ENCODE data around the gene WDR27.

Gene WDR27

GRCh38 chr6:169491482-169491881 lies 210.3 kb downstream of the WDR27 start:
- Histone ChIP-seq H3K79me2 (ENCODE audit: insufficient read depth, low read length) (no peaks in the 10 kb centered on the region), H3K4me3 (ENCODE audit: low read depth in 1 of 2, low read length in 2 of 2) (no peak overlapping the region), H3K4me2 (ENCODE audit: insufficient read depth, low read length) (no peak overlapping the region), H3K27ac (ENCODE audit: low read length) (no peak overlapping the region), H2AFZ (ENCODE audit: low read depth, low read length) (no peak overlapping the region), H3K9me3 (ENCODE audit: insufficient read depth, low read length, severe bottlenecking) (no peaks in the 10 kb centered on the region), H3K27me3 (ENCODE audit: insufficient read depth, low read length, poor library complexity) (no peaks in the 10 kb centered on the region), H3K4me1 (ENCODE audit: insufficient read depth, low read length) (no peaks in the 10 kb centered on the region), H3K36me3 (ENCODE audit: insufficient read depth, low read length) (no peaks in the 10 kb centered on the region), H4K20me1 (ENCODE audit: insufficient read depth, low read length) (no peaks in the 10 kb centered on the region), H3K9ac (ENCODE audit: low read depth, low read length) (no peak overlapping the region)
- no peak for TF ChIP-seq EZH2 (IDR thresholded peaks at IDR 0.05; ENCODE audit: borderline replicate concordance, low read depth, low read length, severe bottlenecking)
- no peak for TF ChIP-seq CTCF (IDR thresholded peaks at IDR 0.05; ENCODE audit: borderline replicate concordance, extremely low read depth, low read length, poor library complexity, severe bottlenecking)
- ATAC-seq (ENCODE audit: insufficient read depth, low read depth) (no peak), DNase-seq (no peak)

- no peak for DNase-seq
These were observed 211.0 kb downstream of the WDR27 start for GRCh38 chr6:169490830-169491229.

GRCh38 chr6:169490246-169490641 lies 211.6 kb downstream of the WDR27 start:
- H3K9ac ChIP-seq (ENCODE audit: low read depth, low read length) = no peak overlapping the region
- no peak for TF ChIP-seq EZH2 (IDR thresholded peaks at IDR 0.05; ENCODE audit: borderline replicate concordance, low read depth, low read length, severe bottlenecking)
- no peak for TF ChIP-seq CTCF (IDR thresholded peaks at IDR 0.05; ENCODE audit: borderline replicate concordance, extremely low read depth, low read length, poor library complexity, severe bottlenecking)
- H3K4me1 ChIP-seq (ENCODE audit: insufficient read depth, low read length) = no peaks in the 10 kb centered on the region
- DNase-seq (no peak), ATAC-seq (ENCODE audit: insufficient read depth, low read depth) (no peak)
- H3K4me3 ChIP-seq (ENCODE audit: low read depth in 1 of 2, low read length in 2 of 2) = no peak overlapping the region
- H3K9me3 ChIP-seq (ENCODE audit: insufficient read depth, low read length, severe bottlenecking) = no peaks in the 10 kb centered on the region
- H4K20me1 ChIP-seq (ENCODE audit: insufficient read depth, low read length) = no peaks in the 10 kb centered on the region
- no peaks in the 10 kb centered on the region for H3K36me3 ChIP-seq (ENCODE audit: insufficient read depth, low read length)
- H3K27me3 ChIP-seq (ENCODE audit: insufficient read depth, low read length, poor library complexity) = no peaks in the 10 kb centered on the region
- no peak overlapping the region for H3K4me2 ChIP-seq (ENCODE audit: insufficient read depth, low read length)
- no peak overlapping the region for H3K27ac ChIP-seq (ENCODE audit: low read length)
- H2AFZ ChIP-seq (ENCODE audit: low read depth, low read length) = no peak overlapping the region
- H3K79me2 ChIP-seq (ENCODE audit: insufficient read depth, low read length) = no peaks in the 10 kb centered on the region

More at GRCh38 chr6:169490830-169491229, 211.0 kb downstream of the WDR27 start:
- no peaks in the 10 kb centered on the region for H3K79me2 ChIP-seq (ENCODE audit: insufficient read depth, low read length)
- H3K9ac ChIP-seq (ENCODE audit: low read depth, low read length) = no peak overlapping the region
- H3K4me3 ChIP-seq (ENCODE audit: low read depth in 1 of 2, low read length in 2 of 2) = no peak overlapping the region
- no peak overlapping the region for H2AFZ ChIP-seq (ENCODE audit: low read depth, low read length)
- H3K4me1 ChIP-seq (ENCODE audit: insufficient read depth, low read length) = no peaks in the 10 kb centered on the region
- TF ChIP-seq EZH2 (IDR thresholded peaks at IDR 0.05; ENCODE audit: borderline replicate concordance, low read depth, low read length, severe bottlenecking) (no peak), CTCF (IDR thresholded peaks at IDR 0.05; ENCODE audit: borderline replicate concordance, extremely low read depth, low read length, poor library complexity, severe bottlenecking) (no peak)
- H3K9me3 ChIP-seq (ENCODE audit: insufficient read depth, low read length, severe bottlenecking) = no peaks in the 10 kb centered on the region
- H3K27ac ChIP-seq (ENCODE audit: low read length) = no peak overlapping the region
- H3K4me2 ChIP-seq (ENCODE audit: insufficient read depth, low read length) = no peak overlapping the region
- H3K36me3 ChIP-seq (ENCODE audit: insufficient read depth, low read length) = no peaks in the 10 kb centered on the region
- no peak for ATAC-seq (ENCODE audit: insufficient read depth, low read depth)
- no peaks in the 10 kb centered on the region for H4K20me1 ChIP-seq (ENCODE audit: insufficient read depth, low read length)
- H3K27me3 ChIP-seq (ENCODE audit: insufficient read depth, low read length, poor library complexity) = no peaks in the 10 kb centered on the region

Data from DND-41 (cell line).